ENCODE measurements around the gene KRT37.

GRCh38 chr17:41437769-41438168, 13.4 kb upstream of the KRT37 start:
- TF ChIP-seq, protein P1, sequence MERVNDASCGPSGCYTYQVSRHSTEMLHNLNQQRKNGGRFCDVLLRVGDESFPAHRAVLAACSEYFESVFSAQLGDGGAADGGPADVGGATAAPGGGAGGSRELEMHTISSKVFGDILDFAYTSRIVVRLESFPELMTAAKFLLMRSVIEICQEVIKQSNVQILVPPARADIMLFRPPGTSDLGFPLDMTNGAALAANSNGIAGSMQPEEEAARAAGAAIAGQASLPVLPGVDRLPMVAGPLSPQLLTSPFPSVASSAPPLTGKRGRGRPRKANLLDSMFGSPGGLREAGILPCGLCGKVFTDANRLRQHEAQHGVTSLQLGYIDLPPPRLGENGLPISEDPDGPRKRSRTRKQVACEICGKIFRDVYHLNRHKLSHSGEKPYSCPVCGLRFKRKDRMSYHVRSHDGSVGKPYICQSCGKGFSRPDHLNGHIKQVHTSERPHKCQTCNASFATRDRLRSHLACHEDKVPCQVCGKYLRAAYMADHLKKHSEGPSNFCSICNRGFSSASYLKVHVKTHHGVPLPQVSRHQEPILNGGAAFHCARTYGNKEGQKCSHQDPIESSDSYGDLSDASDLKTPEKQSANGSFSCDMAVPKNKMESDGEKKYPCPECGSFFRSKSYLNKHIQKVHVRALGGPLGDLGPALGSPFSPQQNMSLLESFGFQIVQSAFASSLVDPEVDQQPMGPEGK (CRISPR knock-in tag; IDR thresholded peaks at IDR 0.05; ENCODE audit: borderline replicate concordance): no peak
- TF ChIP-seq BACH2 (CRISPR knock-in tag; IDR thresholded peaks at IDR 0.05; ENCODE audit: borderline replicate concordance): no peak
- TF ChIP-seq CSDC2 (CRISPR knock-in tag; IDR thresholded peaks at IDR 0.05): no peak
